PC-9 (cell line): ENCODE measurements around the gene UTS2. TPM values are rescaled to one million over a fixed set of nuclear protein-coding genes. Genes with fewer than 3 reads are reported as not detected.

Experiments
- BruUV-seq: library from RNA; stranded (reverse); fragments of 400-500 nt; replicated peaks from 2 replicates; lab custom pipeline; 2021; lab: Mats Ljungman, UMichigan
- CTCF ChIA-PET: fragments of 300-600 bp; sonication (Branson Sonifier 250); formaldehyde crosslinking; loops from one replicate; lab custom pipeline; 2022; ENCODE audit warnings: antibody characterized with exemption; lab: Charles Lee
- POLR2A ChIA-PET: fragments of 300-600 bp; sonication (Branson Sonifier 250); formaldehyde crosslinking; loops from one replicate; lab custom pipeline; 2022; ENCODE audit warnings: antibody characterized with exemption; ENCODE audit not compliant: unreplicated experiment; lab: Charles Lee
- DNase-seq, 2 experiments: peaks; one replicate each; pipeline versions ENCODE4 v3.0.0 to v3.0.0-alpha.2; 2015 to 2022; ENCODE audit warnings: mixed read lengths in 1 of 2
- H2AFZ ChIP-seq: fragments of 200-600 bp; sonication (generic); 2 replicates; pipeline ENCODE4 v1.8.1; 2017; ENCODE audit warnings: antibody characterized with exemption
- H3F3A ChIP-seq: fragments of 200-600 bp; sonication (generic); 2 replicates; pipeline ENCODE4 v1.8.1; 2017; ENCODE audit warnings: antibody characterized with exemption, mild to moderate bottlenecking, low read depth; ENCODE audit not compliant: insufficient read depth
- H3K27ac ChIP-seq: fragments of 200-600 bp; sonication (generic); 2 replicates; pipeline ENCODE4 v1.6.1; 2016; ENCODE audit warnings: mixed run types
- H3K27me3 ChIP-seq: fragments of 200-600 bp; sonication (generic); 2 replicates; pipeline ENCODE4 v1.6.1; 2016; ENCODE audit warnings: low read depth, mixed run types; ENCODE audit not compliant: insufficient read depth
- H3K36me3 ChIP-seq: fragments of 200-600 bp; sonication (generic); 2 replicates; pipeline ENCODE4 v1.6.1; 2016; ENCODE audit warnings: low read depth, mixed run types
- H3K4me1 ChIP-seq: fragments of 200-600 bp; sonication (generic); replicated peaks from 2 replicates; pipeline ENCODE4 v1.6.1; 2016; ENCODE audit warnings: mixed run types; ENCODE audit not compliant: insufficient read depth
- H3K4me2 ChIP-seq: fragments of 200-600 bp; sonication (generic); 2 replicates; pipeline ENCODE4 v1.6.1; 2017; ENCODE audit warnings: mixed run types
- H3K4me3 ChIP-seq: fragments of 200-600 bp; sonication (generic); 2 replicates; pipeline ENCODE4 v1.6.1; 2016; ENCODE audit warnings: mixed run types
- H3K79me2 ChIP-seq: fragments of 200-600 bp; sonication (generic); 2 replicates; pipeline ENCODE4 v1.6.1; 2017; ENCODE audit warnings: low read depth, mixed run types
- H3K9me2 ChIP-seq: fragments of 200-600 bp; sonication (generic); 2 replicates; pipeline ENCODE4 v1.8.1; 2017; ENCODE audit warnings: mild to moderate bottlenecking; ENCODE audit not compliant: insufficient read depth
- H3K9me3 ChIP-seq: fragments of 200-600 bp; sonication (generic); 2 replicates; pipeline ENCODE4 v1.8.1; 2016; ENCODE audit warnings: low read depth; ENCODE audit not compliant: insufficient read depth
- H4K20me1 ChIP-seq: fragments of 200-600 bp; sonication (generic); 2 replicates; pipeline ENCODE4 v1.8.1; 2017; ENCODE audit not compliant: insufficient read depth
- EZH2 ChIP-seq: fragments of 200-600 bp; sonication (generic); IDR thresholded peaks from 2 replicates; pipeline ENCODE4 v1.8.0; 2017; ENCODE audit warnings: antibody characterized with exemption, low read depth
- intact Hi-C: fragments of 100-400 bp; cut with micrococcal nuclease; formaldehyde crosslinking; loops from one replicate; pipeline ENCODE4 v1.10.0; 2022; ENCODE audit not compliant: unreplicated experiment
- total RNA-seq: library from RNA; stranded (reverse); gene quantifications from 2 replicates; pipeline ENCODE4 v1.2.3, GENCODE V29; 2021
- TF ChIP-seq, protein P1 (sequence below): fragments of 200-600 bp; sonication (generic); conservative IDR thresholded peaks from 2 replicates; pipeline ENCODE4 v1.6.1; 2017; ENCODE audit warnings: mixed run types, antibody characterized with exemption, mild to moderate bottlenecking, moderate library complexity

Gene UTS2
- total RNA-seq, 1 experiment from 2014 or later = 23.8 TPM

DNA sequence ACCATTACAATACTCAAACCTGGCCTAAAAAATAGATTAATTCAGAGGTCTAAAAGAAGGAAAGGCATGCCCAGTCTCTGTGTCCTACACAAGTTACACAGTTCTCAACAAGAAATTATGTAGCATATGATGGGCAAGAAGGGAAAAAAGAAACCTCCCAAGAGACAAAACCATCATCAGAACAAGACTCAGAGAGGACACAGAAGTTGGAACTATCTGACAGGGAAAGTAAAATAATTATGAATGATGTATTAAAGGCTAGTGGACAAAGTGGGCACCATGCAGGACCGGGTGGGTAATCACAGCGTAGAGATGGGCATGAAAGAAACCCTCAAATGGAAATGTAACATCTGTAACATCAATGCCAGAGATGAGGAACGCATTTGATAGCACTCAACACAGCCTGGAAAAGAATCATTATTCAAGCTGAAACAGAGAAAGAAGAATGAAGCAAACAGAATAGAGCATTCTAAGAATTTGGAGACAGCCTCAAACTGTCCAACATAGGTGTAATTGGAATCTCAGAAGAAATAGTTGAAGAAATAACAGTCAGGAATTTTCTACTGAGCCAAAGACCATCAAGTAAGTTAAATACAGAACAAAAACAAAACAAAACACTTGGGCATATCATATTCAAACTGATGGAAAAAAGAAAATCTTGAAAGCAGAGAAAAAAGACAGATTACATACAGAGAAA is 39.0 kb downstream of the UTS2 start:
- no peaks in the 10 kb centered on the region for H3K4me1 ChIP-seq
- no peaks in the 10 kb centered on the region for H3K27me3 ChIP-seq
- ChIA-PET CTCF (no interaction called here), POLR2A (interaction anchor here (0.6 kb wide), 1 partner anchor 192 kb away, joined by 3 read pairs; no protein-coding TSS in a partner anchor)
- no peak overlapping the region for H3K27ac ChIP-seq
- no peaks in the 10 kb centered on the region for H3K9me2 ChIP-seq
- no peaks in the 10 kb centered on the region for H4K20me1 ChIP-seq
- H3K36me3 ChIP-seq = 0 out of 2 replicates have a peak, but pooled peaks cover 6% of the 10 kb centered on the region
- no TSS peak for BruUV-seq
- no peak for TF ChIP-seq EZH2
- TF ChIP-seq, protein P1, sequence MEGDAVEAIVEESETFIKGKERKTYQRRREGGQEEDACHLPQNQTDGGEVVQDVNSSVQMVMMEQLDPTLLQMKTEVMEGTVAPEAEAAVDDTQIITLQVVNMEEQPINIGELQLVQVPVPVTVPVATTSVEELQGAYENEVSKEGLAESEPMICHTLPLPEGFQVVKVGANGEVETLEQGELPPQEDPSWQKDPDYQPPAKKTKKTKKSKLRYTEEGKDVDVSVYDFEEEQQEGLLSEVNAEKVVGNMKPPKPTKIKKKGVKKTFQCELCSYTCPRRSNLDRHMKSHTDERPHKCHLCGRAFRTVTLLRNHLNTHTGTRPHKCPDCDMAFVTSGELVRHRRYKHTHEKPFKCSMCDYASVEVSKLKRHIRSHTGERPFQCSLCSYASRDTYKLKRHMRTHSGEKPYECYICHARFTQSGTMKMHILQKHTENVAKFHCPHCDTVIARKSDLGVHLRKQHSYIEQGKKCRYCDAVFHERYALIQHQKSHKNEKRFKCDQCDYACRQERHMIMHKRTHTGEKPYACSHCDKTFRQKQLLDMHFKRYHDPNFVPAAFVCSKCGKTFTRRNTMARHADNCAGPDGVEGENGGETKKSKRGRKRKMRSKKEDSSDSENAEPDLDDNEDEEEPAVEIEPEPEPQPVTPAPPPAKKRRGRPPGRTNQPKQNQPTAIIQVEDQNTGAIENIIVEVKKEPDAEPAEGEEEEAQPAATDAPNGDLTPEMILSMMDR = no peak
- H3K9me3 ChIP-seq = peaks cover 10% of the 10 kb centered on the region; the same call in 1 of the 2 replicates
- H3K4me2 ChIP-seq = no peak overlapping the region
- no peaks in the 10 kb centered on the region for H3K79me2 ChIP-seq
- intact Hi-C loops = no loop called here
- DNase-seq = no peak
- H3F3A ChIP-seq = no peaks in the 10 kb centered on the region
- H2AFZ ChIP-seq = no peak overlapping the region
- no peak overlapping the region for H3K4me3 ChIP-seq

DNA sequence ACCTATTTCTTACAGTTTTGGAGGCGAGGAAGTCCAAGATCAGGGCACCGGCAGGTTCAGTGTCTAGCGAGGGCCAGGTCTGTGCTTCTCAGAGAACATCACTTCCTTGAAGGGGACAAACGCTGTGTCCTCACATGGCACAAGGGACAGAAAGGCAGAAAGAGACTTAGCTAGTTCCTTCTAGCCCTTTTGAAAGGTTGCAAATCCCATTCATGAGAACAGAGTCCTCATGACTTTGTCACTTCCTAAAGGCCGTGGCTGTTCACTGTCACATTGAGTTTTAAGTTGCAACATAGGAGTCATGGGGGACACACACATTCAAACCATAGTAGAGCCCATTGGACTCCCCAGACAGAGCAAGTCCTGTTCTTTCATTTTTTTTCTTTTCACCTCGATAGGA is 41.4 kb downstream of the UTS2 start:
- Histone ChIP-seq H3K36me3 (0 out of 2 replicates have a peak, but pooled peaks cover 6% of the 10 kb centered on the region), H3K4me2 (no peak overlapping the region), H3K79me2 (no peaks in the 10 kb centered on the region), H3K9me2 (no peaks in the 10 kb centered on the region), H4K20me1 (no peaks in the 10 kb centered on the region), H3K27me3 (no peaks in the 10 kb centered on the region), H3F3A (no peaks in the 10 kb centered on the region), H3K4me3 (no peak overlapping the region), H3K4me1 (no peaks in the 10 kb centered on the region), H3K9me3 (peaks cover 10% of the 10 kb centered on the region; the same call in 1 of the 2 replicates), H2AFZ (no peak overlapping the region), H3K27ac (no peak overlapping the region)
- TF ChIP-seq, protein P1 = no peak
- no peak for TF ChIP-seq EZH2
- POLR2A ChIA-PET = interaction anchor here (0.6 kb wide), 1 partner anchor 14 kb away, joined by 11 read pairs; no protein-coding TSS in a partner anchor
- BruUV-seq = no TSS peak
- intact Hi-C loops = no loop called here
- CTCF ChIA-PET = no interaction called here
- DNase-seq = no peak

DNA sequence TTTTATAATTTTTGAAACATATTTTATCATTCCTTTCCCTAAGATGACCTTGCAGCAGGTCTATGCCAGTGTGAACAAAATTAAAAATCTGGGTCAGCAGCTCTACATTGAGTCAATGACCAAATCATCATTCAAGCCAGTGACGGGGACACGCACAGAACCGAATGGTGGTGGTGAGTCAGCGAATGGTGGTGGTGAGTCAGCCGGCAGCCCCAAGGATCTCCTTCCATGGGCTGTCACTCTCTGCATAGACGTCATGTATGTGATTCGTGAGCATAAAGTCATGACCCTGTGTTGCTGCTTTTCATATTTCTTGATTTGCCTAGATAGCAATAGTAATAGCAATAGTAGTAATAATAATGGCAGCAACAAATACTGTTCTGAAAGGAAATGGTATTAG is 42.5 kb downstream of the UTS2 start:
- DNase-seq = peak in 1 of 2 experiments; percentile 39
- no peak overlapping the region for H3K4me2 ChIP-seq
- no peaks in the 10 kb centered on the region for H4K20me1 ChIP-seq
- BruUV-seq = no TSS peak
- POLR2A ChIA-PET = no interaction called here
- H3K79me2 ChIP-seq = no peaks in the 10 kb centered on the region
- no peak overlapping the region for H3K27ac ChIP-seq
- CTCF ChIA-PET = no interaction called here
- no peak overlapping the region for H2AFZ ChIP-seq
- peaks cover 10% of the 10 kb centered on the region; the same call in 1 of the 2 replicates for H3K9me3 ChIP-seq
- H3K27me3 ChIP-seq = no peaks in the 10 kb centered on the region
- H3K4me1 ChIP-seq = no peaks in the 10 kb centered on the region
- H3K36me3 ChIP-seq = 0 out of 2 replicates have a peak, but pooled peaks cover 6% of the 10 kb centered on the region
- intact Hi-C loops = no loop called here
- H3K4me3 ChIP-seq = no peak overlapping the region
- no peaks in the 10 kb centered on the region for H3K9me2 ChIP-seq
- no peaks in the 10 kb centered on the region for H3F3A ChIP-seq
- TF ChIP-seq, protein P1 = no peak
- TF ChIP-seq EZH2 = no peak
